HL-60 (cell line): Measurements from ENCODE around the gene IQGAP2.
"Not testable (repeated sequence)": the region's sequence is repeated elsewhere in the genome, so short reads cannot be mapped to it uniquely, and the experiment has no call there.

Experiments used
- DNase-seq, 2 experiments: peaks; one replicate each; pipeline ENCODE4 v3.0.0-alpha.2; 2010 to 2020; ENCODE audit warnings: low read depth in 1 of 2, low spot score in 1 of 2
- H3K27ac ChIP-seq: fragments of 250-450 bp; sonication (Bioruptor Pico); replicated peaks from 2 replicates; pipeline ENCODE4 v1.5.1; 2020; ENCODE audit warnings: mild to moderate bottlenecking, moderate library complexity
- H3K27me3 ChIP-seq: fragments of 250-450 bp; sonication (Bioruptor Pico); 2 replicates; pipeline ENCODE4 v1.5.1; 2021; ENCODE audit warnings: mild to moderate bottlenecking, moderate library complexity; ENCODE audit not compliant: insufficient read depth, poor library complexity, severe bottlenecking
- H3K4me3 ChIP-seq: replicated peaks from 2 replicates; pipeline ENCODE4 v1.5.1; 2011; ENCODE audit warnings: mild to moderate bottlenecking, control low read depth, low read length; ENCODE audit not compliant: insufficient read depth
- CTCF ChIP-seq: IDR thresholded peaks from one replicate; pipeline ENCODE4 v1.5.1; 2011; ENCODE audit warnings: low read length, control low read depth, inconsistent platforms; ENCODE audit not compliant: insufficient read depth
- GABPA ChIP-seq: IDR thresholded peaks from 2 replicates; pipeline ENCODE4 v1.6.1; 2012; ENCODE audit warnings: low read depth
- POLR2AphosphoS5 ChIP-seq: IDR thresholded peaks from 2 replicates; pipeline ENCODE4 v1.6.1; 2012; ENCODE audit warnings: low read depth
- REST ChIP-seq: IDR thresholded peaks from 2 replicates; pipeline ENCODE4 v1.6.1; 2012; ENCODE audit warnings: low read depth; ENCODE audit not compliant: insufficient replicate concordance
- SPI1 ChIP-seq: IDR thresholded peaks from 2 replicates; pipeline ENCODE4 v1.6.1; 2012; ENCODE audit warnings: low read depth, mild to moderate bottlenecking, borderline replicate concordance

Gene IQGAP2

GRCh38 chr5:76601470-76601869 is 198.4 kb downstream of the IQGAP2 start:
- no peaks in the 10 kb centered on the region for H3K27me3 ChIP-seq
- no peak overlapping the region for H3K27ac ChIP-seq
- DNase-seq: peak in 1 of 2 experiments; percentile 9
- TF ChIP-seq GABPA: no peak
- TF ChIP-seq CTCF: peak; percentile 18
- H3K4me3 ChIP-seq: no peak overlapping the region

GRCh38 chr5:76602094-76602726 is 199.1 kb downstream of the IQGAP2 start:
- Histone ChIP-seq H3K27ac (no peak overlapping the region), H3K27me3 (no peaks in the 10 kb centered on the region), H3K4me3 (no peak overlapping the region)
- DNase-seq: no peak
- TF ChIP-seq POLR2AphosphoS5 (no peak), GABPA (no peak), REST (no peak), SPI1 (no peak), CTCF (no peak)

GRCh38 chr5:76603991-76604390 is 200.9 kb downstream of the IQGAP2 start:
- not testable (repeated sequence) for DNase-seq, H3K27ac ChIP-seq, H3K4me3 ChIP-seq, H3K27me3 ChIP-seq

- no peaks in the 10 kb centered on the region for H3K27me3 ChIP-seq
- no peak overlapping the region for H3K4me3 ChIP-seq
- no peak overlapping the region for H3K27ac ChIP-seq
- DNase-seq: no peak
- TF ChIP-seq SPI1: no peak
- TF ChIP-seq GABPA: no peak
- no peak for TF ChIP-seq POLR2AphosphoS5
- TF ChIP-seq REST: no peak
- TF ChIP-seq CTCF: no peak
These were observed 201.8 kb downstream of the IQGAP2 start for GRCh38 chr5:76604838-76605237.
